Testis (tissue), 3 donors: ENCODE results near the gene F11. TPM values are rescaled to one million over a fixed set of nuclear protein-coding genes. Genes with fewer than 3 reads are reported as not detected.

Experiments used
- DNase-seq: peaks from one replicate; pipeline ENCODE4 v3.0.0-alpha.2; 2019
- H3K27ac ChIP-seq, 2 donors: fragments of 200-600 bp; sonication (generic); one replicate each; pipeline ENCODE4 v1.5.1; 2019
- H3K27me3 ChIP-seq: fragments of 200-600 bp; sonication (generic); one replicate; pipeline ENCODE4 v1.5.1; 2019
- H3K36me3 ChIP-seq: fragments of 200-600 bp; sonication (generic); one replicate; pipeline ENCODE4 v1.5.1; 2017; ENCODE audit warnings: low read depth; ENCODE audit errors: missing control alignments
- H3K4me1 ChIP-seq: fragments of 200-600 bp; sonication (generic); one replicate; pipeline ENCODE4 v1.5.1; 2019
- H3K4me3 ChIP-seq, 2 donors: fragments of 200-600 bp; sonication (generic); one replicate each; pipeline ENCODE4 v1.5.1; 2017 to 2019
- H3K9me3 ChIP-seq: fragments of 200-600 bp; sonication (generic); one replicate; pipeline ENCODE4 v1.5.1; 2017
- POLR2A ChIP-seq: fragments of 450-650 bp; IDR thresholded peaks from one replicate; pipeline ENCODE4 v1.6.1; 2017; ENCODE audit warnings: antibody characterized with exemption, mild to moderate bottlenecking, moderate library complexity
- WGBS, 2 donors: methylation state at CpG; one replicate each; pipeline ENCODE4 v1.1.5; 2018; 5-methylcytosine and 5-hydroxymethylcytosine counted together
- intact Hi-C: fragments of 100-400 bp; cut with DNase I; formaldehyde crosslinking; loops from one replicate; pipeline ENCODE4 v1.15.1; 2023; ENCODE audit warnings: low total_unique reads
- polyA plus RNA-seq: library from polyadenylated mRNA; stranded (reverse); fragments of 350-450 nt; fragmentation: Illumina TruSeq; extraction: RNeasy Lipid Tissue Mini Kit (QIAGEN cat#74804); gene quantifications from one replicate; pipeline ENCODE4 v1.2.3, GENCODE V29; 2014; ENCODE audit warnings: low read depth, low replicate concordance; ENCODE audit not compliant: insufficient read depth
- total RNA-seq, 2 donors: library from RNA; depleted of rRNA; stranded (reverse); fragments of >200 nt; gene quantifications; one replicate each; pipeline ENCODE4 v1.2.3, GENCODE V29; 2016
- TF ChIP-seq, protein P1 (sequence below), 3 experiments: fragments of 450-650 bp in 2 of 3; fragments of 200-600 bp in 1 of 3; sonication (generic) in 1 of 3; IDR thresholded peaks; one replicate each; pipeline ENCODE4 v1.5.1; 2016 to 2019; ENCODE audit warnings: antibody characterized with exemption in 3 of 3, mild to moderate bottlenecking in 2 of 3, moderate library complexity in 1 of 3

F11 gene
- total and polyA plus RNA-seq, 3 donors from 2014 or later = 0.19 TPM; not detected in 2

DNA sequence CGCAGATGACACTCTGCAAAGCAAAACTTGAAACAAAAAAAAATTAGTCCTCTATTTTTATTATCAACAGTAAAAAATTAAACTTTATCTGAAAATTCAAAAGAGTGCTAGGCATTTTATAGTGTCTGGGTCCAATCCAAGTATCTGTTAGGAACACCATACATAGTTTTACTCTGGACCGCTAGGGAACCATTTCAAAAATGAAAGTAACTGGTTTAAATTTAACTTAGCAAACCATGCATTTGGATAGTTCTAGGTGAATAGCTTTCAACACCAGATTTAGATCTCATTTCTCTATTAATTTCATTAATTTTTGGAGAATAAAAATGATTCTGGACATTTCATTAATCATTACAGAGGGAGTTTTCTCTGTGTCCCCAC is 37.5 kb upstream of the F11 start:
- intact Hi-C loops = no loop called here
- DNase-seq = no peak
- H3K27me3 ChIP-seq = no peaks in the 10 kb centered on the region
- TF ChIP-seq POLR2A = no peak
- TF ChIP-seq, protein P1, sequence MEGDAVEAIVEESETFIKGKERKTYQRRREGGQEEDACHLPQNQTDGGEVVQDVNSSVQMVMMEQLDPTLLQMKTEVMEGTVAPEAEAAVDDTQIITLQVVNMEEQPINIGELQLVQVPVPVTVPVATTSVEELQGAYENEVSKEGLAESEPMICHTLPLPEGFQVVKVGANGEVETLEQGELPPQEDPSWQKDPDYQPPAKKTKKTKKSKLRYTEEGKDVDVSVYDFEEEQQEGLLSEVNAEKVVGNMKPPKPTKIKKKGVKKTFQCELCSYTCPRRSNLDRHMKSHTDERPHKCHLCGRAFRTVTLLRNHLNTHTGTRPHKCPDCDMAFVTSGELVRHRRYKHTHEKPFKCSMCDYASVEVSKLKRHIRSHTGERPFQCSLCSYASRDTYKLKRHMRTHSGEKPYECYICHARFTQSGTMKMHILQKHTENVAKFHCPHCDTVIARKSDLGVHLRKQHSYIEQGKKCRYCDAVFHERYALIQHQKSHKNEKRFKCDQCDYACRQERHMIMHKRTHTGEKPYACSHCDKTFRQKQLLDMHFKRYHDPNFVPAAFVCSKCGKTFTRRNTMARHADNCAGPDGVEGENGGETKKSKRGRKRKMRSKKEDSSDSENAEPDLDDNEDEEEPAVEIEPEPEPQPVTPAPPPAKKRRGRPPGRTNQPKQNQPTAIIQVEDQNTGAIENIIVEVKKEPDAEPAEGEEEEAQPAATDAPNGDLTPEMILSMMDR (IDR thresholded peaks at IDR 0.05) = no peak
- H3K27ac ChIP-seq = no peak overlapping the region
- H3K9me3 ChIP-seq = no peaks in the 10 kb centered on the region
- no peaks in the 10 kb centered on the region for H3K4me1 ChIP-seq
- no peak overlapping the region for H3K4me3 ChIP-seq
- H3K36me3 ChIP-seq = no peaks in the 10 kb centered on the region
- WGBS, 2 donors = 65 to 72% methylated on average over 2 of the region's 2 CpGs

DNA sequence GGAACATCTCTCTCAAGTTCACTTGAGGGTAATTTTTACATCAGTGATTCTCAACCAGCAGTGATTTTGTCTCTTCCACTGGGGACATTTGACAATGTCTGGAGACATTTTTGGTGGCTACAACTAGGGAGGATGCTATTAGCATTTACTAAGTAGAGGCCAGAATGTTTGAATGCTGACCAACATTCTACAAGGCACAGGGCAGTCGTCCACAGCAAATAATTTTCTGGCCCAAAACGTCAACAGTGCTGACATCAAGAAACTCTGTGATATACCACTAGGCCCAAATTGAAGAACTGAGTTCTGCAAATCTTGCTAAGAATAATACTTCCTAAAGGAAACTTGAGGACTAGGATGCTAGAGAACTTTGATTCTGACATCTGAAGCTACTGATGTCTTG is 31.6 kb upstream of the F11 start:
- Histone ChIP-seq H3K27ac (no peak overlapping the region), H3K9me3 (no peaks in the 10 kb centered on the region), H3K27me3 (no peaks in the 10 kb centered on the region), H3K4me1 (no peaks in the 10 kb centered on the region), H3K4me3 (no peak overlapping the region), H3K36me3 (no peaks in the 10 kb centered on the region)
- 44 to 61% methylated on average over 2 of the region's 2 CpGs for WGBS, 2 donors
- no peak for DNase-seq
- intact Hi-C loops = no loop called here
- TF ChIP-seq, protein P1 (IDR thresholded peaks at IDR 0.05) = no peak
- TF ChIP-seq POLR2A = no peak

DNA sequence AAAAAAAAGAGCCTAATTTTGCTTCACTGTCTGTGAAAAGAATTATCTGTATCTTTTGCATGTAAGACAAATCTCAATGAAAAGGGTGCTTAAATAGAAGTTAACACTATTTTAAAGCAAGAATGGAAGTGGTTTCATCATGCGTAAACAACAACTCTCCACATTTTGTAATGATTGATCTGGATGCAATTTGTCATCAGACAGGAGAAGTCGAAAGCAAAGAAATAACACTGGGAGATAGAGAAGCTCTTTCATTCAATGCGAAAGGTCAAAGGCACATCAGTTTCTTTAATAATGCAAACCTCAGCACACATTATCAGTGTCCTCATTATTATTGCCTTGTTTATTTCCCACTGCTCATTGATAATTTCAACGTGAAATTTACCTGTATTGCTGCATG is 29.9 kb upstream of the F11 start:
- H3K9me3 ChIP-seq = no peaks in the 10 kb centered on the region
- TF ChIP-seq POLR2A = no peak
- TF ChIP-seq, protein P1 (IDR thresholded peaks at IDR 0.05) = no peak
- no peaks in the 10 kb centered on the region for H3K27me3 ChIP-seq
- no peak overlapping the region for H3K4me3 ChIP-seq
- intact Hi-C loops = no loop called here
- no peak overlapping the region for H3K27ac ChIP-seq
- DNase-seq = no peak
- 74 to 85% methylated on average over 4 of the region's 4 CpGs for WGBS, 2 donors
- no peaks in the 10 kb centered on the region for H3K4me1 ChIP-seq
- H3K36me3 ChIP-seq = no peaks in the 10 kb centered on the region

DNA sequence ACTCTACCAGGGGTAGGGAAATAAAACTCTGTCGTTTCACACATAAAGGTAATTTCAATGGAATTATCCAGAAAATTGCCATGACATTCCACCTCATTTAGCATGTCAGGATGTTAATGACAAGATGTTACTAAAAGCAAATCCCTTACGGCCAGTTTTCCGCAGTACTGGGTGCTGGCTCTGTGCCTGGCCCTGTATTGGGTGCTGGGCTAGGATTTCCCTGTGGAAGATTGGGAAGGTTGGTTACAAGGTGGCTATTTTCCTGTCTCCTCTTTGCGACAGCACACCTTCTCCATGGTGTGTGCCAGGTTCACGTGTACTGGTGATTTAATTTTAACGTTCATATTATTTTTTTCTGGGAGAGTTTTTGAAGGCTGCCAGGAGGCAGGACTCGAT is 25.5 kb upstream of the F11 start:
- Histone ChIP-seq H3K4me1 (no peaks in the 10 kb centered on the region), H3K27ac (no peak overlapping the region), H3K36me3 (no peaks in the 10 kb centered on the region), H3K4me3 (no peak overlapping the region), H3K27me3 (no peaks in the 10 kb centered on the region), H3K9me3 (no peaks in the 10 kb centered on the region)
- TF ChIP-seq, protein P1 (IDR thresholded peaks at IDR 0.05) = no peak
- TF ChIP-seq POLR2A = no peak
- 91 to 93% methylated on average over 7 of the region's 7 CpGs for WGBS, 2 donors
- DNase-seq = no peak
- intact Hi-C loops = no loop called here

DNA sequence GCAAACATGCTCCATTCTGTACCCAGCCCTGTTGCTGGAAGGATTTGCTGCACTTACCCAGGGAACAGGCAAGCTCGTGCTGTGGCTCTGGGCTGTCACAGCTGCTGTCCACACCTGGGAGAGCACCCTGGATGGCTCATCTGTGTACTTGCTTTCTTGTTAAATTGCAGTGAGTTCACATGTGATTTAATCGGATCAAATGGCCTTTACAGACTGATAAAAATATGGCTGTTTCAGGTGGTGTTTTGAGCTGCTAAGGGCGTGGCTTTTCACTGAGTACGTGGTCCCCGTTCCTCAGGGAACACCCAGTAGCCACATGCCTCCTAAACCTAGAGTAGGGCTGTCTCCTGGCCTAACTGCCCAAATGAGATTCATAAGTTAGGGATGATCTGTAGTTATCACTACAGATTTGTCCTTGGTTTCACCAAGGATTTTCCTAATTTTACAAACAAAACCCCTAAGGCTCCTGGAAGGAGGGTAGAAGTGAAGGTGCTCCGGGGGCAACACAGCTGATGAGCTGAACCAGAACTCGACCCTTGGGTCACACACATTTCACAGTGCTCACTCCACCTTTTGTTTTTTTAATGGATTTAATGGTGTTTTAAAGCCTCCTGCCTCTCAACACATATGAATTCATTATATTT is 25.0 kb upstream of the F11 start:
- H3K9me3 ChIP-seq = no peaks in the 10 kb centered on the region
- H3K4me1 ChIP-seq = no peaks in the 10 kb centered on the region
- H3K36me3 ChIP-seq = no peaks in the 10 kb centered on the region
- DNase-seq = no peak
- 81 to 87% methylated on average over 7 of the region's 7 CpGs for WGBS, 2 donors
- no peaks in the 10 kb centered on the region for H3K27me3 ChIP-seq
- no peak overlapping the region for H3K27ac ChIP-seq
- TF ChIP-seq, protein P1 (IDR thresholded peaks at IDR 0.05) = no peak
- no peak for TF ChIP-seq POLR2A
- intact Hi-C loops = no loop called here
- no peak overlapping the region for H3K4me3 ChIP-seq
